Erythroblast (primary cell): ENCODE results near the gene KLC1.

Source experiments
- GATA1 ChIP-seq: IDR thresholded peaks from 2 replicates; pipeline ENCODE4 v1.6.1; 2011; ENCODE audit warnings: low read depth, mild to moderate bottlenecking, control low read depth, low read length, moderate library complexity
- POLR2A ChIP-seq: IDR thresholded peaks from 2 replicates; pipeline ENCODE4 v1.6.1; 2011; ENCODE audit warnings: mild to moderate bottlenecking, low read length

GRCh38 chr14:103641161-103641560 lies 12.2 kb downstream of the KLC1 start:
- TF ChIP-seq POLR2A (no peak), GATA1 (no peak)
